NCI-H146 treated with DMSO at 0.1 percent for 48 hours (cell line): ENCODE measurements around the gene ELOA.
"Not testable (repeated sequence)": the region's sequence is repeated elsewhere in the genome, so short reads cannot be mapped to it uniquely, and the experiment has no call there.

ENCODE experiments used
- DNase-seq: peaks from one replicate; lab custom pipeline; 2025; ENCODE audit not compliant: unreplicated experiment; lab: John Stamatoyannopoulos, UW

ELOA gene

DNA sequence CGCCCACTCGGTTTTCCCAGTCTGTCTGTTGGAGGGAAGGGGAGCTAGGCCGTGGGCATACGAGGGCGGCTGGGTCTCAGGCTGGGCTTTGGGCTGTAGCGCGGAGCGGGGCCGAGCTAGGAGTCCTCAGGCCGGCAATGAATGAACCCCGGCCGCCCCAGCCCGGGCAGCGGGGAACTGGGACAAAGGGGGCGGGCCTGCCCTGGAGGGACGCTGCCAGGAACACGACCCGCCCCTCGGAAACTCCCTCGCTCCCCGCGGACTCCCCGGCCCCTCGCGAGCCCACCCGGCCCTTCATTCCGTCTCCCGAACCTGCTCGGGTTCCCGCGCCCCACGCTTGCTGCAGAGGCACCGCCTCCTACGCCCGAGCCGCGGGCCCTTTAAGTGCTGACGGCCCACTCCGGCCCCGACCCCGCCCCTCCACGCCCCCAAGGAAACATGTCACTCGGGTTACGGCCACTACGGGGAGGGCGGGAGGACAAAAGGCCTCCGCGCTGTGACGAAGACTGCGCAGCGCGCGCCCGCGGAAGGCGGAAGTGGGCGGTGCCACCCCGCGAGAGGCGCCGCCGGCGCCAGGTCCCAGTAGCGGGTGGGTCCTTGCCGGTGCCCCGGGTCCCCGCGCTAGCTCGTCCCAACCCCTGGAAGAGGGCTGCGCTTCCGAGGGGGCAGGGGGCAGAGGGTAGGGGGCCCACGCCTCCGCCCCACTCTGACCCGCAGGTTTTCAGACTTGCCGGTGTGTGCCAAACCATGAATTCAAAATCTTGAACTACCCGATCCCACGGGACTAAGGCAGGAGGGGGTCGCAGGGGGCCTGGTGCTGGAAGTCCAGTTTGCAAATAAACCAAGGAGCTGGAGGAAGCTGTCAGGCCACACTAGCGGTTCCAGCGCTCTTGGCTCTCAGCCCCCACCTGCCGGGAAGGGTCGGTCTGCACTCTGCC, 57.4 kb downstream of the ELOA start, which contains the start of gene GALE:
TSS of gene GALE (minus strand) at position 355 of the 938 bp plus-strand sequence. CDS start 1,747 bp downstream, outside the sequence.
- peak; percentile 74 for DNase-seq

DNA sequence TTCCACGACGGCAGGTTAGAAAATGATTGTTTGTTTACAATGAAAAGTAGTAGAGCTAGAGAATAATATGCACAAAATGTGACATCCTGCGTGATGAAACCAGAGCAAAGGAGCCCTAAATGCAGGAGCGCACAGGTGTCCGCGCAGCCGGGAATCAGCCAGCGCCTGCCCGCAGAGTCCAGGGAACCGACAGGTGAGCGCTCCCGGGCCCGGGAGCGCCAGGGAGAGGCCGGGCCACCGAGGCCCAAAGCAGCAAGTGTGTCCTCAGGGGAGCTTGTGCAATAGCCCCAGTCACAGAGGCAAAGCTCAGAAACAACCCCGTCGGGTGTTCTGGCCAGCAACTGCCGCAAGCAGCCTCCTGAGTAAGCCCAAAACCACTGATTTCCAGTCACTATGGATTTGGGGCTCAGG, 58.1 kb downstream of the ELOA start:
- no peak for DNase-seq

DNA sequence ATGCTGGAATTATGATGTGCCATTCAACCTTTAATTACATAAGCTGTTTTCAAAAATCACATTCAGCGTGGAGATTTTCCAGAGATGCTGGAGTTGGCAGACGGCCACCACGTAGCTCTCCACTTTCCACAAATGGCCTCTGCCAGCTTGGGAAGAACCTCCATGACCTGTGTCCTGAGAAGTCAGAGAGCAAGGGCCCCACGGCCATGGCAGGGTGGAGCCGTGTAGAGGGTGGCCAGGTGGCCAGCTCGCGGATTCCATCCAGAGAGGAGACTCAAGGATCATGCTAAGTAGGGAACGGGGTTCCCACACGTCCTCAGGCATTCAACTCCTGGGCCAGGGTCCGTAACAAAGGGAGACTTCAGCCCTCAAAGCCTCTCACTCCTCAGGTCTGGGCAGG, 58.6 kb downstream of the ELOA start:
- DNase-seq: no peak

DNA sequence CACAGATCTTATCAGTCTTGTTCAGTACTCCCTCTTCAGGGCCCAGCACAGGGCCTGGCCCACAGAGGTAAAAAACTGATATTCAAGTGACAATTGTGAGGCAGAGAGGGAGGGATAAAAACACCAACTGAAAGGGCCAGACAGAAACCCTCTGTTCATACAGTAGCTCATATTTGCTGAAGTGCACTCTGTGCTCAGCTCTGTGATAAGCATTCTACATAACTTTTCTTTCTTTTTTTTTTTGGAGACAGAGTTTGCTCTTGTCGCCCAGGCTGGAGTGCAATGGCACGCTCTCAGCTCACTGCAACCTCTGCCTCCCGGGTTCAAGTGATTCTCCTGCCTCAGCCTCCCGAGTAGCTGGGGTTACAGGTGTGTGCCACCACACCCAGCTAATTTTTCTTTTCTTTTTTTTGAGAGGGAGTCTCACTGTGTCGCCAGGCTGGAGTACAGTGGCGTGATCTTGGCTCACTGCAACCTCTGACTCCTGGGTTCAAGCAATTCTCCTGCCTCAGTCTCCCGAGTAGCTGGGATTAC, 59.6 kb downstream of the ELOA start:
- not testable (repeated sequence) for DNase-seq

DNA sequence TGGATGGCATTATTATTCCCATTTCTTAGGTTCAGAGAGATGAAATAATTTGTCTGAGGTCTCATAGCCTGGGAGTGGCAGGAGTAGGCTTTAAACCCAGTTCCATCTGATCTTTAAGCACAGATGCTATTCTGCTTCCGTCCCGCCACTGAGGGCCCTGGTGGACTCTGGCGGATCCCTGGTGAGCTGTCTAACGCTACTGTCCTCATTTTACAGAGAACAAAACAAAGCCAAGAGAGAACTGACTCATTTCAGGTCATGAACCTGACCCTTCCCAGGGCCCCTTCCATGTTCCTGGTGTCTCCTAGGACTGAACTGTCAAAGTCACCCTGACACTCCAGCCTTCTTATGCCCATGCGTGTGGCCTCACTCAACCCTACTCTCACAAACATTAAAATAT, 60.4 kb downstream of the ELOA start:
- DNase-seq: no peak

DNA sequence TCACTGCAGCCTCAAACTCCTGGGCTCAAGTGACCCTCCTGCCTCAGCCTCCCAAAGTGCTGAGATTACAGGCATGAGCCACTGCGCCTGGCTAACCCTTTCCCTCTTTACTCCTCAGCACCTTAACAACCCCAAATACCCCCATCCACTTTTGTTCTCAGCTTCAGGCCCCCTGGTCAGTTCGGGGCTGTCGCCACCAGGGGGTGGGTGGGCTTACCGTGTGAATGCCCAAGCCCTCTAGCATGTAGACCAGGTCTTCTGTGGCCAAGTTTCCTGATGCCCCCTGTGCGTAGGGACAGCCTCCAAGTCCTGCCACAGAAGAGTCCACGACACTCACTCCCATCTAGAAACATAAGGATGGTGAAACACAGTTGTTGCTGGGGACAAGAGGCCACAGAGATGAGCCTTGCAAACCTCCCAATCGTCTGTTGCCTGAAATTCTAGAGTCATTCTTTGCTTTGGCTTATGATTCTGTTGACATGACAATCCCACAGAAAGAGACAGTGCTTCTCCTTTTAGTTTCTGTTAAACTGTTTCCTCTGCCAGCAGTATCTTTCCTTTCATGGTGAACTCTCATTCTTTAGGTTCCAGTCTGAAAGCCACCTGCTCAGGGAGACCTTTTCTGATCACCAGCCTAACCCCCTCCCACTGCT, 61.0 kb downstream of the ELOA start:
- DNase-seq: no peak

DNA sequence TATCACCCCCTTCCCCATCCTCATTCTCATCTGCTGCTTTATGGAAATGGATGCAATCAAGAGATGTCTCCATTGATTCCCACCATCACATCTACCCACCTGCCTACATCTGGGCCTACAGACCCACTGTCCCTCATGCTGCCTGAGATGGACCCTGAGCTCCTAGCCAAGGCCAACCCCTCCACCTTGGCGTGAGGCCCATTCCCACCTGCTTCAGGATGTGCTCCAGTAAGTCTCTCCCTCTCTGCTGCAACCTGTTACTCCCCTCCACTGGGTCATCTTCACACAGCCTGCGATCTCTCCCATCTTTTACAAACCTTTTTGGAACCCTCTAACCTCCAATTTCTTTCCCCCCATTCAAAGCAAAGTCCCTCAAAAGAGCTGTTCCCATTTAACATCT, 61.8 kb downstream of the ELOA start:
- DNase-seq: no peak

DNA sequence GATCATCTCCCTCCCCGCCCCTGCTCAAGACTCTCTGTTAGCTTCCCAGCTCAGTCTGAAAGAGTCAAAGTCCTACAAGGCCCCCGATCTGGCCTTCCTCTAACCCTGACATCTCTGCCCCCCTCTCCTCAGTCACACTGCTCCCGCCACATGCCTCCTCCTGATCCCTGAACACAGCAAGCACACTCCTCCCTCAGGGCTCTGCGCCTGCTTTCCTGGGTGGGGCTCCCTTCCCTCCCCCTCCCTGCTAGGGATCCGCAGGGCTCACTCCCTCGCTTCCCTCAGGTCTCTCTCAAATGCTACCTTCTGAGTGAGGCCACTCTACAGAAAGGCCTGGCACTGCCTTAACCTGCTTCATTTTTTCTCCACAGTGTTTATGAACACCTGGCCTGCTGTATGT, 63.0 kb downstream of the ELOA start:
- DNase-seq: no peak

DNA sequence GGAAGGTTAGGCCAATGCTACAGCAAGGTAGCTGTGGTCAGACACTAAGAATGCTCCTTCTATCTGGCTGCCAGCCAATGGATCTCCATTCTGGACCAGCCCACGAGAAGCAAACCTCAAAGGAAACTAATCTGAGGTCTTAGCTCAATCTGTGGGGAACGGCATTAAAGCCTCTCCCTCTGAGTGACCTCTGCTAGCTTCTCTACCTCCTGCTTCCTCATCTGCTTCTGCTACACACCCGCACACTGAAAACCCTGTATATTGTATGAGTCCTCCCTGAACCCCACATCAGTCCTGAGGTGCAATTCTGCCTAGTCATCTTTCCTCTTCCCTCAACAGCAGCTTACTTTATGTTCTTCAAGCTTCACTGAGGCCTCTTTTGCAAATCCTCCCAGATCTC, 64.2 kb downstream of the ELOA start:
- no peak for DNase-seq

DNA sequence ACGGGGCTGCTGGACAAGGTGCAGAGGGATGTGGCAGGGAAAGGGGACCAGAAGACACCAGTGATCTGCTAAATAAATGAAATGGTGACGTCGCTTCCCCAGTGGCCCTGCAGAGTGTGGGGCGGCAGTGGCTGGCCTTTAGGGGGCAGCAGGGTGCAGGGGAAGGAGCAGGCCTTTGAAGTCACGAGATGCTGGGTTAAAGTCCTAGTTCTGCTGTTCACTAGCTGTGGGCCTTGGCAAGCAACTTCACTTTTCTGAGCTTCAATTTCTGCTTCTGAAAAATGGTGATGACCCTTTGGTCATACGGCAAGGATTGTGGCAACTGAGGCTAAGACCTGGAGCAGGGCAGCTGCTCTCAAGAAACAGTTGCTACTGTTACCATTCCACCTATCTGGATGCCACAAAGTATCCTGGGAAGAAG, 66.5 kb downstream of the ELOA start:
- peak; percentile 22 for DNase-seq

DNA sequence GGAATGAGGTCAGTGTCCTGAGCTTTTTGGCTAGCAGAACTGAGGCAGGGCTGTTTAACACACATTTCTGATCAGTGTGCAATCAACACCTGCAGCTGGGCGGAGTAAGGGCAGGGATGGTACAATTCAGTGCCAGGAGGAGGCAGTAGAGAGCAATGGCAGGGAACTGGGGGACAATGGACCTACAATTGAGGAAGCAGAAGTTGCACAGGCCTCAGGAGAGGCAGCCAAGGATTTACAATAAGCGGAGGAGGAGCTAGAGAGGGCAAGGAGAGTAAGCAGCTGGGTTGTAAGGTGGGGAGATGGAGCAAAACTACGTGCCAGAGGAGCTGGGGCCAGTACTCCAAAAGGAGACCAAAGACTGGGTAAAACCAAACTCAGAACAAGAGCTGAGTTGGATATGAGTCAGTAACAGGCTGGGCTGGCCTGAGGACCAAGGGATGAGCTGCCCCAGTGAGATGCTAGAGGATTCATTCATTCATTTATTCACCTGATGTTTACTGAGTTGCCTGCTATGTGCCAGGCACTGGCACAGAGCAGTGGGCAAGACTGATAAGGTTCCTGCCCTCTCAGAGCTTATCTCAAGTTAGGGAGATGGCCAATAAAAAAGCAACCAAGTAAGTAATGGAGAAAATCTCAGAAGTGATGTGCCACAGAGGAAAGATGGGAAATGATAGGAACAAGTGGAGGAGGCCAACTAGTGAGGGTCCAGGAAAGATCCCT, 67.7 kb downstream of the ELOA start:
- DNase-seq: peak; percentile 16
